GM19328 (cell line): ENCODE results near the gene SP6.
A peak's percentile ranks its signal among the peaks of the same experiment; 100 is the strongest.

Experiments used
- ATAC-seq: cut with Tn5 transposase; IDR thresholded peaks from one replicate; pipeline ENCODE4 v1.9.1; 2021; ENCODE audit warnings: mild to moderate bottlenecking, moderate library complexity; ENCODE audit not compliant: unreplicated experiment

Gene SP6

GRCh38 chr17:47838636-47839035, 12.3 kb downstream of the SP6 start:
- ATAC-seq = no peak

- ATAC-seq = no peak
Measured at GRCh38 chr17:47837401-47838039, 13.4 kb downstream of the SP6 start.

- no peak for ATAC-seq
Measured at GRCh38 chr17:47836601-47837000, 14.4 kb downstream of the SP6 start.

- no peak for ATAC-seq
Measured at GRCh38 chr17:47834756-47835155, 16.2 kb downstream of the SP6 start.

- ATAC-seq = no peak
Measured at GRCh38 chr17:47831934-47832327, 19.0 kb downstream of the SP6 start.

- peak; percentile 81 for ATAC-seq
Measured at GRCh38 chr17:47831003-47831933, 19.7 kb downstream of the SP6 start, which contains the start of the genes LRRC46 and MRPL10. Gene LRRC46 (plus strand): TSS chr17:47831670. CDS start chr17:47831990, 320 bp downstream. Gene MRPL10 (minus strand): TSS chr17:47831541. CDS start chr17:47831511, 30 bp downstream.

GRCh38 chr17:47830396-47831002, 20.5 kb downstream of the SP6 start:
- no peak for ATAC-seq

- no peak for ATAC-seq
Measured at GRCh38 chr17:47829870-47830269, 21.1 kb downstream of the SP6 start.

- ATAC-seq = no peak
Measured at GRCh38 chr17:47823519-47823918, 27.4 kb downstream of the SP6 start.

- ATAC-seq = no peak
Measured at GRCh38 chr17:47822785-47823184, 28.2 kb downstream of the SP6 start.

GRCh38 chr17:47821424-47822391, 29.3 kb downstream of the SP6 start, which contains the start of gene OSBPL7:
Gene OSBPL7 (minus strand): TSS chr17:47821794. CDS start chr17:47820278, 1,516 bp downstream.
- ATAC-seq = peak; percentile 86

- ATAC-seq = no peak
Measured at GRCh38 chr17:47821031-47821423, 29.9 kb downstream of the SP6 start.

GRCh38 chr17:47820033-47820789, 30.8 kb downstream of the SP6 start:
- no peak for ATAC-seq

- ATAC-seq = no peak
Measured at GRCh38 chr17:47819475-47819874, 31.5 kb downstream of the SP6 start.

- ATAC-seq = no peak
Measured at GRCh38 chr17:47818002-47818695, 32.8 kb downstream of the SP6 start.

GRCh38 chr17:47816947-47817346, 34.0 kb downstream of the SP6 start:
- ATAC-seq = no peak

GRCh38 chr17:47816111-47816735, 34.7 kb downstream of the SP6 start:
- ATAC-seq = no peak

GRCh38 chr17:47815106-47815918, 35.7 kb downstream of the SP6 start:
- no peak for ATAC-seq
